Loucy (cell line): Measurements from ENCODE around the gene ZSCAN2.

Experiments
- CTCF ChIP-seq: fragments of 200-600 bp; sonication (generic); conservative IDR thresholded peaks from 2 replicates; pipeline ENCODE4 v1.5.1; 2014; ENCODE audit warnings: mild to moderate bottlenecking, antibody characterized with exemption, low read length
- EZH2phosphoT487 ChIP-seq: fragments of 200-600 bp; IDR thresholded peaks from 2 replicates; pipeline ENCODE4 v1.6.1; 2018; ENCODE audit warnings: antibody characterized with exemption, mild to moderate bottlenecking, moderate library complexity, borderline replicate concordance

GRCh38 chr15:84661001-84661400 lies 60.2 kb downstream of the ZSCAN2 start:
- TF ChIP-seq CTCF (no peak), EZH2phosphoT487 (no peak)
